GM21717 (cell line): ENCODE results near the gene GTSF1L.
A peak's percentile ranks its signal among the peaks of the same experiment; 100 is the strongest.
"Not testable (repeated sequence)": the region's sequence is repeated elsewhere in the genome, so short reads cannot be mapped to it uniquely, and the experiment has no call there.

Source experiments
- ATAC-seq: cut with Tn5 transposase; IDR thresholded peaks from one replicate; pipeline ENCODE4 v1.9.1; 2021; ENCODE audit warnings: mild to moderate bottlenecking, moderate library complexity; ENCODE audit not compliant: unreplicated experiment

The GTSF1L gene

GRCh38 chr20:43726811-43727338 is at the start of gene GTSF1L:
Gene GTSF1L, minus strand, starts transcription at chr20:43727002. Its CDS starts 308 bp downstream, at chr20:43726694.
- ATAC-seq = no peak

GRCh38 chr20:43774754-43775153 is 48.0 kb upstream of the GTSF1L start:
- ATAC-seq = no peak

GRCh38 chr20:43771503-43772190 is 44.8 kb upstream of the GTSF1L start:
- ATAC-seq = no peak

- ATAC-seq = no peak
Measured at GRCh38 chr20:43770342-43770741, 43.5 kb upstream of the GTSF1L start.

- no peak for ATAC-seq
Measured at GRCh38 chr20:43767686-43768474, 41.1 kb upstream of the GTSF1L start.

- no peak for ATAC-seq
Measured at GRCh38 chr20:43766917-43767316, 40.1 kb upstream of the GTSF1L start.

- no peak for ATAC-seq
Measured at GRCh38 chr20:43766385-43766784, 39.6 kb upstream of the GTSF1L start.

- ATAC-seq = no peak
Measured at GRCh38 chr20:43765916-43766315, 39.1 kb upstream of the GTSF1L start.

- ATAC-seq = no peak
Measured at GRCh38 chr20:43762911-43763310, 36.1 kb upstream of the GTSF1L start.

- ATAC-seq = no peak
Measured at GRCh38 chr20:43761386-43762340, 34.9 kb upstream of the GTSF1L start.

GRCh38 chr20:43757888-43758287 is 31.1 kb upstream of the GTSF1L start:
- ATAC-seq = not testable (repeated sequence)

- no peak for ATAC-seq
Measured at GRCh38 chr20:43755851-43756250, 29.0 kb upstream of the GTSF1L start.

- no peak for ATAC-seq
Measured at GRCh38 chr20:43755390-43755789, 28.6 kb upstream of the GTSF1L start.

- peak; percentile 35 for ATAC-seq
Measured at GRCh38 chr20:43752561-43753301, 25.9 kb upstream of the GTSF1L start.

GRCh38 chr20:43752051-43752360 is 25.2 kb upstream of the GTSF1L start:
- ATAC-seq = peak; percentile 3

GRCh38 chr20:43751167-43752050 is 24.6 kb upstream of the GTSF1L start:
- peak; percentile 71 for ATAC-seq

GRCh38 chr20:43750774-43751166 is 24.0 kb upstream of the GTSF1L start:
- ATAC-seq = no peak

- no peak for ATAC-seq
Measured at GRCh38 chr20:43749734-43750294, 23.0 kb upstream of the GTSF1L start.

- no peak for ATAC-seq
Measured at GRCh38 chr20:43748274-43748673, 21.5 kb upstream of the GTSF1L start.
